ENCODE data around the gene FOXC1.

The FOXC1 gene

DNA sequence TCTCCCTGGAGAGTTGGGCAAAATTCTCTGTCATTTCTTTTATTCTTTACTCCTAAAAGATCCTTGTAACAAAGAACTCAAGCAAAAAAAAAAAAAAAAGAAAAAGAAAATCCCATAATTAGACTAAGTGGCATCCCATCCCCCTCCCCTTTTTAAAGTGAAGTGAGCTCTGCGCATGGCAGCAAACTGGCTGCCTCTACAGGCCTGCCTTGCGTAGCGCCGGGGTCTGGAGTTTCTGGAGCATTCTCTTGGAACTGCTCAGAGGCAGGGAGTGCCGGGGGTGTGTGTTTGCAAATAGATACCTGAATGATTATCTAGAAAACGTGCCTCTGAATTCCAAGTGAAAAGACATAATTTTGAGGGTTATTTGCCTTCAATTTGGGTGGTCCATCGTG is 48.1 kb downstream of the FOXC1 start:
- no peak for TF ChIP-seq CTCF (IDR thresholded peaks at IDR 0.05; ENCODE audit: low read depth, low read length, missing control alignments)
- no peak overlapping the region for H3K4me3 ChIP-seq (ENCODE audit: low read depth, low read length)
- in situ Hi-C loops (cut with HindIII; ENCODE audit: low sequenced_read_pairs) = no loop called here
- DNase-seq (ENCODE audit: low read depth) = no peak

DNA sequence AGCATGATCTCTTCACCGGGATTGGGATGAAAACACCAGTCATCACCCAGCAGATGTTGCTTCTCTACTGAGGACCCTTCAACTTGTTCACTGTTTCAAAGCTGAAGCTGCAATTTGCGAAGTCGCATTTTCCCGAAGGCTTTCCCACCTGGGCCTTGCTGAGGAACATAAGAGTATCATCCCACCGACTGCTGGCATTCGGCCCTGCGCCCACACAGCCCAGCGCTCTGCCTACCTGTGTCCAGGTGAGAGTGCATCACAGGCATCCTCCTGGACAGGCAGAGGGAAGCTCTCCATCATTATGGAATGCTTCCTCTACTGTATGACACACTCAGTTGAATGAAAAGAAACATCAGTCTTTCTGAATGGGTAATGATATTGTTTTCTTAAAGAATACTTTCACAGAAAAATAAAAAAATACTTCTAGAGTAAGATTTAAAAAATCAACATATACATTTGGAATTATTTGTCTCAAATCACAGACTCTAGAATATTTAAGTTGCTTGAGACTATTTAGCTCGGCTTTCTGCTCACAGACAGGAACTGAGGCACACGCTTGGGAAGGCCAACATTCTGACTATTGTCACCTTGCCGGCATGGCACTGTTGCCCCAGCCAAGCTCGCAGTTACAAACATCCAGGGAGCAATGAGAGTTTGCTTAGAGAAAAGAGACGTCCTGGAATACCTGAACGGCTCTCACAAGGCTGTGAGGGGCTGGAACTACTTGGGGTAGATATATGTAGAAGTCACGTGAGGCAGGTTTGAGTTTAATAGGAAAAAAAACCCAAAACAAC is 48.7 kb downstream of the FOXC1 start:
- in situ Hi-C loops (cut with HindIII; ENCODE audit: low sequenced_read_pairs) = no loop called here
- H3K4me3 ChIP-seq (ENCODE audit: low read depth, low read length) = no peak overlapping the region
- TF ChIP-seq CTCF (IDR thresholded peaks at IDR 0.05; ENCODE audit: low read depth, low read length, missing control alignments) = no peak
- DNase-seq (ENCODE audit: low read depth) = no peak

DNA sequence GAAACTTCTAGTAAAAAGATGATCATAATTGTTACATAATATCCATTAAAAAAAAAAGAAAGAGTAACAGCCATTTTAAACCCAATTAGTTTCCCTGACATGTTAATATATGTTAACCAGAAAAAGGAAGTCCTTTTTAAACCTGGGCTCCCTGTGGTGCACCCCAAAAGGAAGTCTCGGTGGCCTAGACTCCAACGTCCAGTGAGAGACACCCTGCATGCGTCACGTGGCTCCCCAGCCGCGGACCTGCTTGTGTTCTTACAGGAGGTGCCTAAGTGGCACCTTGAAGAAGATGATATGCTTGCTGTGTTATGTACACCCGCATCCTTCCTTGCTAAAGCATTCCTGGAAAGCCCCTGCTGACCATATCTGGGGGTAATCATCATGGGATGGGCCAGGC is 50.1 kb downstream of the FOXC1 start:
- no peak overlapping the region for H3K4me3 ChIP-seq (ENCODE audit: low read depth, low read length)
- DNase-seq (ENCODE audit: low read depth) = no peak
- TF ChIP-seq CTCF (IDR thresholded peaks at IDR 0.05; ENCODE audit: low read depth, low read length, missing control alignments) = no peak
- in situ Hi-C loops (cut with HindIII; ENCODE audit: low sequenced_read_pairs) = no loop called here

GRCh38 chr6:1662534-1662933 is 52.8 kb downstream of the FOXC1 start:
- no peak overlapping the region for H3K4me3 ChIP-seq (ENCODE audit: low read depth, low read length)
- DNase-seq (ENCODE audit: low read depth) = no peak
- no peak for TF ChIP-seq CTCF (IDR thresholded peaks at IDR 0.05; ENCODE audit: low read depth, low read length, missing control alignments)
- in situ Hi-C loops (cut with HindIII; ENCODE audit: low sequenced_read_pairs) = no loop called here

All from astrocyte of the cerebellum (primary cell).